NB4 (cell line): Measurements from ENCODE around the gene PKNOX2.

ENCODE experiments used
- DNase-seq: peaks from one replicate; pipeline ENCODE4 v3.0.0; 2010; ENCODE audit warnings: low read depth
- H3K4me3 ChIP-seq: one replicate; pipeline ENCODE4 v1.5.1; 2011; ENCODE audit warnings: mild to moderate bottlenecking, low read depth, low read length, moderate library complexity
- MYC ChIP-seq: IDR thresholded peaks from 2 replicates; pipeline ENCODE4 v1.6.1; 2011; ENCODE audit warnings: low read depth, low read length
- POLR2A ChIP-seq: IDR thresholded peaks from 2 replicates; pipeline ENCODE4 v1.6.1; 2011; ENCODE audit warnings: mild to moderate bottlenecking; ENCODE audit not compliant: insufficient read length; ENCODE audit errors: extremely low read depth
- TF ChIP-seq, protein P1 (sequence below): IDR thresholded peaks from one replicate; pipeline ENCODE4 v1.5.1; 2012; ENCODE audit warnings: low read depth, low read length
- TF ChIP-seq, protein P2 (sequence below): IDR thresholded peaks from 2 replicates; pipeline ENCODE4 v1.6.1; 2011; ENCODE audit warnings: low read depth, low read length

Gene PKNOX2

DNA sequence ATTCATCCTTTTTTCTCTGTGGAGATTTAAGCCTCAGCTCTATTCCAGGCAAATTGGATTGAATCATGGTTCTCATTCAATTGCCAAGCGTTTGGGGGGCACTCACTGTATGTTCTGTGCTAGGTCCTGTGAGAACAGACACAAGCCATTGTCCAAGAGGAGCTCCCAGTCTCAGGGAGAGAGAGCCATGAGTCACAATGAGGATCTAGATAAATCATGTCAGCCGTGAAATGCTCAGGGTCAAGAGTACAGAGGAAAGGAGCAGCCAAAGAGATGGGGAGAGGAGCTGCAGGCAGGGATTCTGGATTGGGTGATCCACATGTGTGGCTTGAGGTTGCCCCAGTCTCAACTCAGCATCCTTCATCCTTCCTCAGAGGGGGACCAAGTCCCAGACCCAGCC lies 237.9 kb downstream of the PKNOX2 start:
- H3K4me3 ChIP-seq = no peak overlapping the region
- DNase-seq = no peak
- TF ChIP-seq MYC (no peak), POLR2A (no peak)
- TF ChIP-seq, protein P1, sequence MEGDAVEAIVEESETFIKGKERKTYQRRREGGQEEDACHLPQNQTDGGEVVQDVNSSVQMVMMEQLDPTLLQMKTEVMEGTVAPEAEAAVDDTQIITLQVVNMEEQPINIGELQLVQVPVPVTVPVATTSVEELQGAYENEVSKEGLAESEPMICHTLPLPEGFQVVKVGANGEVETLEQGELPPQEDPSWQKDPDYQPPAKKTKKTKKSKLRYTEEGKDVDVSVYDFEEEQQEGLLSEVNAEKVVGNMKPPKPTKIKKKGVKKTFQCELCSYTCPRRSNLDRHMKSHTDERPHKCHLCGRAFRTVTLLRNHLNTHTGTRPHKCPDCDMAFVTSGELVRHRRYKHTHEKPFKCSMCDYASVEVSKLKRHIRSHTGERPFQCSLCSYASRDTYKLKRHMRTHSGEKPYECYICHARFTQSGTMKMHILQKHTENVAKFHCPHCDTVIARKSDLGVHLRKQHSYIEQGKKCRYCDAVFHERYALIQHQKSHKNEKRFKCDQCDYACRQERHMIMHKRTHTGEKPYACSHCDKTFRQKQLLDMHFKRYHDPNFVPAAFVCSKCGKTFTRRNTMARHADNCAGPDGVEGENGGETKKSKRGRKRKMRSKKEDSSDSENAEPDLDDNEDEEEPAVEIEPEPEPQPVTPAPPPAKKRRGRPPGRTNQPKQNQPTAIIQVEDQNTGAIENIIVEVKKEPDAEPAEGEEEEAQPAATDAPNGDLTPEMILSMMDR = no peak
- TF ChIP-seq, protein P2, sequence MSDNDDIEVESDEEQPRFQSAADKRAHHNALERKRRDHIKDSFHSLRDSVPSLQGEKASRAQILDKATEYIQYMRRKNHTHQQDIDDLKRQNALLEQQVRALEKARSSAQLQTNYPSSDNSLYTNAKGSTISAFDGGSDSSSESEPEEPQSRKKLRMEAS = no peak

DNA sequence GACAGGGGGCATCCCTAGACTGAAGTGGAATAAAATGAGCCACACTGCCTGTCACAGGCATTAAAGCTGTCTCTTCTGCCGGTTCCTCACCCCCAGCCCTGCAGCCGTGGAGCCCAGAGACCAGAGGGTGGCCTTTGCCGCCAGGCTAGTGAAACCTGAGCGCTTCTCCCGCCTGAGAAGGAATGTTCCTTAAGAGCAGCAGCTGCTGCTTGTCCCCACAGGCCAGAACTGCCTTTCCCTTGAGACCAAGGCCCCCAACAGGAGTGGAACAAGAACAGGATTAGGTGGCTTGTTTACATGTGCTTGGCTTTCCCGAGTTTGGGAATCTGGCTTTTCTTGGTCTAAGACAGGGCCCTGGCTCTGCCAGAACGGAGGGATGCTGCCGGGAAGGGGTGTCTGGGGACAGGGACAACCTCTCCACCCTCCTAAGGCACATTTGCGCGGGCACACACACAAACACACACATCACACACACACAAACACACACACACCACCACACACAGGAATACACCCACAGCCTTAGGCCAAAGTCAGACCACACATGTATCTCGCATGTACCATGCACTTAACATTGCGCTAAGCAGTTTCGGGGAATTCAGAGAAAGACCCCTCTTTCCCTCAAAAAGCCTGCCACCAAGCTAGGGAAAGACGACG lies 239.7 kb downstream of the PKNOX2 start:
- TF ChIP-seq, protein P2 = no peak
- TF ChIP-seq MYC (no peak), POLR2A (no peak)
- TF ChIP-seq, protein P1 = no peak
- H3K4me3 ChIP-seq = no peak overlapping the region
- DNase-seq = no peak

DNA sequence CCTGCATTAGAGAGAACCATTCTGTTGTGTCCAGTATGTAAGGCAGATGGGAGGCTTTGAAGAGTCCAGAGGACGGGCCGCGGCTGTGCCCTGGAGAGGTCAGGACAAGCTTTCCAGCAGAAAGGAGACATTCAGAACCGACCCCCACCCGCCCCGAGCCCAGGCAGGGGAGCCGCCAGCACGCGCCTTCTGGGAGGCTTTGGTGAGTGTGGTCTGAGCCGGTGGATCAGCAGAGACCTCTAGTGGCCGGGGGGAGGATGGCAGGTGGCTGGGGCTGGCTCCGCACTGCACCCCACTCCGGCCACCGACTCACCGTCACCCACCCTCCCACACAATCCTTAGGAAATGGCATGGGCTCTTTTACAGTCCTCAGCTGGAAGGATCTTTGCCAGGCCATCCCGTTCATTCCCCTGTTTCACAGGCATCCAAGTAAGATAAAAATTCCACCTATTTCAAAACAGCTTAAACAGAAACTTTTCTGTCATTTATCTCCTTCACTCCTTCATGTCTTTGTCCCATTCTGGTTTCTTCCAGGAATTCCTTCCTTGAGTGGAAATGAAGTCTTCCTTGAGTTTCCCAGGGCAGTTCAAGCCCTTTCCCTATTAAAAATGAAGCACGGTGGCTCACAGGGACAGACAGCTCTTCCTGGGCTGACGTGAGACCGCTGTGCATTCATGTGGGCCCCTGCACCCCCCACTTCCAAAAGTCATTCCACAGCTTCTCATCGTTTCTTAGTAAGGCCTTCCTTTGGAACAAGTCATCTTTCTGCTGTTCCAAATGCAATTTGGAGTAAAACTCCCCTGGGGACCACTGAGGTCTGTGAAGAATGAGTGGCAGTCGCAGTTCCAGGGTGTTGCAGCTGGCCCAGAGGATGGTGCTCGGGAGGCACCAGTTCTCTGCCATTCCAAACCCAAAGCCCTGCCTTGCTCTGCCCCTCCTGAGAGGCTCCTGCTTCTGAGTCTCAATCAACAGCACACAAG lies 240.6 kb downstream of the PKNOX2 start:
- H3K4me3 ChIP-seq = no peak overlapping the region
- peak; percentile 58 for DNase-seq
- TF ChIP-seq MYC (peak; percentile 61; the same call in 1 of the 2 replicates), POLR2A (no peak)
- TF ChIP-seq, protein P1 = peak; percentile 94
- TF ChIP-seq, protein P2 = peak; percentile 61

DNA sequence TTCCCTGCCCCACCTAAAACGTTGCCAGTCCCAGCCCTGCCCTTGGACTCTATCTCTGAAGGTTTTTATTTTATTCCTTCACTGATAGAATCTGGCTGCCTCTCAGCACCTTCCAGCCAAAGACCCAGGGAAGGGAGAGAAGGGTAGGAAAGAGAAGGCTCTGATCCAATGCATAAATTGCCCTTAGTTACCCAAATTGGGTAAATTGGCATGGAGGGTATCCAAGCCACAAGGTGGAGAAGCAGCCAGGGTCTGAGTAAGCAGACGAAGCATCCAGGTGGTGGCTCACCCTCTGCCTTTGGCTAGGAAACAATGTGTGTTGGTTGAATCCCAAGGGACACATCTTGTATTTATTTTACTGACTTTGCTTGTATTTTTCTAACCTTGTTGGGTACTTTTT lies 242.5 kb downstream of the PKNOX2 start:
- no peak overlapping the region for H3K4me3 ChIP-seq
- DNase-seq = no peak
- TF ChIP-seq POLR2A = no peak
- no peak for TF ChIP-seq MYC
- TF ChIP-seq, protein P1 = no peak
- TF ChIP-seq, protein P2 = no peak

DNA sequence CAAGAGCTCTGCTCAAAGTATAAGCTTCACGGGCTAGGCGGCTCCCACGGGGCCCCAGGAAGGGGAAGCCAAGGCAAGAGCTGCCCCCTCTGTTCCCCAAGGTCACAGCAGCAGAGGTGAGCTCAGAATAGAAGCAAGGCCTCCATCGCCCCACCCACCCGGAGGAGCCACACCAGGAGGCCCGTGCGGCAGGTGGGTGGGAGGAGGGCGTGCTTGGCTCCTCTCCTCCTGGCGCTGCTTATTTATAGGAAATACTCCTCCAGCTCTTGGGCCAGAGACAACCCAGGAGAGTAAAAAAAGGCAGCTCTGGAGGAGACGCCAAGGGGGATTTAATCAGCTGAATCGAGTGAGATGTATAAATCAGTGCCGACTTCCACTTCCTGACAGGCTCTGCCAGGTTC lies 243.8 kb downstream of the PKNOX2 start:
- H3K4me3 ChIP-seq = no peak overlapping the region
- TF ChIP-seq MYC (no peak), POLR2A (no peak)
- TF ChIP-seq, protein P1 = no peak
- TF ChIP-seq, protein P2 = no peak
- DNase-seq = no peak
